Hepatocyte (in vitro differentiated cells): ENCODE data around the gene UTP25.

Experiments used
- EZH2phosphoT487 ChIP-seq: fragments of 200-600 bp; sonication (generic); IDR thresholded peaks from one replicate; pipeline ENCODE4 v1.6.1; 2018; ENCODE audit warnings: antibody characterized with exemption, mild to moderate bottlenecking, low read depth, moderate library complexity; ENCODE audit not compliant: unreplicated experiment, severe bottlenecking
- TF ChIP-seq, protein P1 (sequence below): fragments of 200-600 bp; sonication (generic); IDR thresholded peaks from 2 replicates; pipeline ENCODE4 v1.5.1; 2016; ENCODE audit warnings: antibody characterized with exemption, mild to moderate bottlenecking; ENCODE audit not compliant: poor library complexity

DNA sequence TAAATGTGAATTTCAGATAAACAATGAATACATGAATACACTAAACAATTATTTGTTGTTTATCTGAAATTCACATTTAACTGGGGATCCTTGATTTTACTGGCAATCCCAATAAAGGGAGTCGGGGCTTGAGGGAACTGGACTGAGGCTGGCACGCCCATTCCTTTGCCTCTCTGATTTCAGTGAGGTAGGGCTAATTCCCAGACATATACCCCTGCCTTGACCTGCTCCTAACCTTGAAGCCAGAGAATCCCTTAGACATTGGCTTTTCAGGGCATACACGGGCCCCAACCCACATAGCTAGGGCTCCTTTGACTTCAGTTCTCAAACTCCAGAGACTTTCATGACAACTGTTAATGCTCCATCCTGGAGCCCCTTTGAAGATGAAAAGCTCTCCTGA lies 10.8 kb upstream of the UTP25 start:
- TF ChIP-seq, protein P1, sequence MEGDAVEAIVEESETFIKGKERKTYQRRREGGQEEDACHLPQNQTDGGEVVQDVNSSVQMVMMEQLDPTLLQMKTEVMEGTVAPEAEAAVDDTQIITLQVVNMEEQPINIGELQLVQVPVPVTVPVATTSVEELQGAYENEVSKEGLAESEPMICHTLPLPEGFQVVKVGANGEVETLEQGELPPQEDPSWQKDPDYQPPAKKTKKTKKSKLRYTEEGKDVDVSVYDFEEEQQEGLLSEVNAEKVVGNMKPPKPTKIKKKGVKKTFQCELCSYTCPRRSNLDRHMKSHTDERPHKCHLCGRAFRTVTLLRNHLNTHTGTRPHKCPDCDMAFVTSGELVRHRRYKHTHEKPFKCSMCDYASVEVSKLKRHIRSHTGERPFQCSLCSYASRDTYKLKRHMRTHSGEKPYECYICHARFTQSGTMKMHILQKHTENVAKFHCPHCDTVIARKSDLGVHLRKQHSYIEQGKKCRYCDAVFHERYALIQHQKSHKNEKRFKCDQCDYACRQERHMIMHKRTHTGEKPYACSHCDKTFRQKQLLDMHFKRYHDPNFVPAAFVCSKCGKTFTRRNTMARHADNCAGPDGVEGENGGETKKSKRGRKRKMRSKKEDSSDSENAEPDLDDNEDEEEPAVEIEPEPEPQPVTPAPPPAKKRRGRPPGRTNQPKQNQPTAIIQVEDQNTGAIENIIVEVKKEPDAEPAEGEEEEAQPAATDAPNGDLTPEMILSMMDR: no peak
- no peak for TF ChIP-seq EZH2phosphoT487
